Mesothelial cell of epicardium (in vitro differentiated cells): Measurements from ENCODE around the gene MARK3. TPM values are rescaled to one million over a fixed set of nuclear protein-coding genes. Genes with fewer than 3 reads are reported as not detected.

ENCODE experiments used
- DNase-seq, 2 experiments: peaks; one replicate each; pipeline ENCODE4 v3.0.0; 2021; ENCODE audit warnings: low spot score in 2 of 2; ENCODE audit not compliant: unreplicated experiment in 2 of 2
- H3K27ac Mint-ChIP-seq: 2 replicates; pipeline ENCODE4 v1.8.0; 2021; ENCODE audit warnings: mixed read lengths
- H3K27me3 Mint-ChIP-seq: 2 replicates; pipeline ENCODE4 v1.8.0; 2021; ENCODE audit warnings: low read depth, mixed read lengths
- H3K36me3 Mint-ChIP-seq: 2 replicates; pipeline ENCODE4 v1.8.0; 2021; ENCODE audit warnings: mixed read lengths
- H3K4me1 Mint-ChIP-seq: 2 replicates; pipeline ENCODE4 v1.8.0; 2021; ENCODE audit warnings: mixed read lengths
- H3K4me3 Mint-ChIP-seq: 2 replicates; pipeline ENCODE4 v1.8.0; 2021; ENCODE audit warnings: mild to moderate bottlenecking, moderate library complexity, mixed read lengths
- H3K9me3 Mint-ChIP-seq: 2 replicates; pipeline ENCODE4 v1.8.0; 2021; ENCODE audit warnings: mixed read lengths
- total RNA-seq: library from RNA; stranded (reverse); gene quantifications from 3 replicates; pipeline ENCODE4 v1.2.1, GENCODE V29; 2021
- TF ChIP-seq, protein P1 (sequence below): fragments of 200-600 bp; sonication (generic); IDR thresholded peaks from one replicate; pipeline ENCODE4 v1.5.0; 2021; ENCODE audit warnings: antibody characterized with exemption; ENCODE audit not compliant: unreplicated experiment

Gene MARK3
- total RNA-seq, 1 donor from 2014 or later: 125 TPM

- TF ChIP-seq, protein P1, sequence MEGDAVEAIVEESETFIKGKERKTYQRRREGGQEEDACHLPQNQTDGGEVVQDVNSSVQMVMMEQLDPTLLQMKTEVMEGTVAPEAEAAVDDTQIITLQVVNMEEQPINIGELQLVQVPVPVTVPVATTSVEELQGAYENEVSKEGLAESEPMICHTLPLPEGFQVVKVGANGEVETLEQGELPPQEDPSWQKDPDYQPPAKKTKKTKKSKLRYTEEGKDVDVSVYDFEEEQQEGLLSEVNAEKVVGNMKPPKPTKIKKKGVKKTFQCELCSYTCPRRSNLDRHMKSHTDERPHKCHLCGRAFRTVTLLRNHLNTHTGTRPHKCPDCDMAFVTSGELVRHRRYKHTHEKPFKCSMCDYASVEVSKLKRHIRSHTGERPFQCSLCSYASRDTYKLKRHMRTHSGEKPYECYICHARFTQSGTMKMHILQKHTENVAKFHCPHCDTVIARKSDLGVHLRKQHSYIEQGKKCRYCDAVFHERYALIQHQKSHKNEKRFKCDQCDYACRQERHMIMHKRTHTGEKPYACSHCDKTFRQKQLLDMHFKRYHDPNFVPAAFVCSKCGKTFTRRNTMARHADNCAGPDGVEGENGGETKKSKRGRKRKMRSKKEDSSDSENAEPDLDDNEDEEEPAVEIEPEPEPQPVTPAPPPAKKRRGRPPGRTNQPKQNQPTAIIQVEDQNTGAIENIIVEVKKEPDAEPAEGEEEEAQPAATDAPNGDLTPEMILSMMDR: no peak
- Mint-ChIP-seq H3K27me3 (no peaks in the 10 kb centered on the region), H3K4me3 (no peak overlapping the region), H3K4me1 (peaks cover 51% of the 10 kb centered on the region), H3K9me3 (no peaks in the 10 kb centered on the region), H3K36me3 (peaks cover 4% of the 10 kb centered on the region), H3K27ac (peak overlapping the region; percentile 81)
- no peak for DNase-seq
These were observed 16.3 kb downstream of the MARK3 start for GRCh38 chr14:103401223-103402214.

- Mint-ChIP-seq H3K9me3 (no peaks in the 10 kb centered on the region), H3K4me3 (no peak overlapping the region), H3K27me3 (no peaks in the 10 kb centered on the region), H3K27ac (peak overlapping the region; percentile 41), H3K36me3 (peaks cover 6% of the 10 kb centered on the region), H3K4me1 (peaks cover 52% of the 10 kb centered on the region)
- DNase-seq: no peak
- TF ChIP-seq, protein P1: no peak
These were observed 17.5 kb downstream of the MARK3 start for GRCh38 chr14:103402695-103403094.

GRCh38 chr14:103404032-103404918 lies 19.1 kb downstream of the MARK3 start:
- H3K27ac Mint-ChIP-seq: peak overlapping the region; percentile 36
- DNase-seq: no peak
- peaks cover 17% of the 10 kb centered on the region for H3K36me3 Mint-ChIP-seq
- no peak overlapping the region for H3K4me3 Mint-ChIP-seq
- H3K27me3 Mint-ChIP-seq: no peaks in the 10 kb centered on the region
- TF ChIP-seq, protein P1: no peak
- peaks cover 48% of the 10 kb centered on the region for H3K4me1 Mint-ChIP-seq
- H3K9me3 Mint-ChIP-seq: no peaks in the 10 kb centered on the region

GRCh38 chr14:103404920-103405319 lies 19.7 kb downstream of the MARK3 start:
- Mint-ChIP-seq H3K27me3 (no peaks in the 10 kb centered on the region), H3K36me3 (peaks cover 17% of the 10 kb centered on the region), H3K4me1 (peaks cover 48% of the 10 kb centered on the region), H3K9me3 (no peaks in the 10 kb centered on the region), H3K27ac (peak overlapping the region; percentile 68), H3K4me3 (no peak overlapping the region)
- DNase-seq: no peak
- TF ChIP-seq, protein P1: no peak

DNA sequence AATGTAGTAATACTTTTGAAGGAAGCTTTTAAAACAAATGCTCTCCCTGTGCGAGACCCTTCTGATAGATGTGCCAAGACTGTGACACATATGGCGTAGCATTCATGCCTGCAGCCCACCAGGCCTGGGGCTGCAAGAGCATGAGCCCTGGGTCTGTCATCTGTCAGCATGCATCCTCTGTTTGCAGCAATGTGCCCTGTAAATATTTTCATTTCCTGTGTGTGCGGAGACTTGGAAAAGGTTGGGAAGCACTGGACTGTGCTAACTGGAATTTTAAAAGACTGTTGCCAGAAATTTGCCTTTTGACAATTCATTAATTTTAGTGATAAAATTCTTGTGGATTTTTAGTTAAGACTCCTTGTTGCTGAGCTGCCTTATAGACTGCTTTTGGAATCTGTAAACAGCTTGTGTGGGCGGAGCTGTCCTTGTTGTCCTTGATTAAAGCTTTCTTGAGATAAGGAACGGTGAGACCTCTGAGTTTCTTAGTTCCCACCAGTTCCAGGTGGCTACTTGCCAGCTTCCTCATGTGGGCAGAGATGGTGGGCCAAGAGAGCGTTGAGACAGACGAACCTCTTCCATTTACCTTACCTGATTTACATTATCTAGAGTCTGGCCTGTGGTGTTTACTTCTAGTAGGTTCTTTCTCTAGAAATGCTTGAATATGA lies 23.4 kb downstream of the MARK3 start:
- Mint-ChIP-seq H3K9me3 (no peaks in the 10 kb centered on the region), H3K27ac (peak overlapping the region; percentile 91), H3K4me1 (peaks cover 23% of the 10 kb centered on the region)

More for the DNA sequence above, 23.4 kb downstream of the MARK3 start:
- Mint-ChIP-seq H3K4me3 (no peak overlapping the region), H3K27me3 (no peaks in the 10 kb centered on the region), H3K36me3 (peaks cover 29% of the 10 kb centered on the region)
- TF ChIP-seq, protein P1: no peak
- no peak for DNase-seq
